GM23248 (cell line): ENCODE data around the gene CTNNBIP1. TPM values are rescaled to one million over a fixed set of nuclear protein-coding genes. Genes with fewer than 3 reads are reported as not detected.

Source experiments
- DNase-seq: peaks from one replicate; pipeline ENCODE4 v3.0.0-alpha.2; 2015
- H2AFZ ChIP-seq: fragments of 200-600 bp; sonication (generic); 2 replicates; pipeline ENCODE4 v1.6.1; 2016; ENCODE audit warnings: antibody characterized with exemption
- H3F3A ChIP-seq: fragments of 200-600 bp; sonication (generic); 2 replicates; pipeline ENCODE4 v1.6.1; 2016; ENCODE audit warnings: mild to moderate bottlenecking, antibody characterized with exemption, mixed run types; ENCODE audit not compliant: insufficient read depth
- H3K27ac ChIP-seq: fragments of 200-600 bp; sonication (generic); 2 replicates; pipeline ENCODE4 v1.5.1; 2016; ENCODE audit warnings: mild to moderate bottlenecking
- H3K27me3 ChIP-seq: fragments of 200-600 bp; sonication (generic); replicated peaks from 2 replicates; pipeline ENCODE4 v1.6.1; 2016; ENCODE audit warnings: mild to moderate bottlenecking; ENCODE audit not compliant: insufficient read depth
- H3K36me3 ChIP-seq: fragments of 200-600 bp; sonication (generic); 2 replicates; pipeline ENCODE4 v1.6.1; 2016; ENCODE audit warnings: low read depth, mild to moderate bottlenecking
- H3K4me1 ChIP-seq: fragments of 200-600 bp; sonication (generic); 2 replicates; pipeline ENCODE4 v1.6.1; 2016; ENCODE audit warnings: mild to moderate bottlenecking; ENCODE audit not compliant: insufficient read depth
- H3K4me2 ChIP-seq: fragments of 200-600 bp; sonication (generic); one replicate; pipeline ENCODE4 v1.6.1; 2016; ENCODE audit warnings: mild to moderate bottlenecking; ENCODE audit not compliant: unreplicated experiment
- H3K4me3 ChIP-seq: fragments of 200-600 bp; sonication (generic); 2 replicates; pipeline ENCODE4 v1.5.1; 2016; ENCODE audit warnings: mild to moderate bottlenecking
- H3K79me2 ChIP-seq: fragments of 200-600 bp; sonication (generic); 2 replicates; pipeline ENCODE4 v1.6.1; 2016; ENCODE audit warnings: mild to moderate bottlenecking; ENCODE audit not compliant: insufficient read depth
- H3K9ac ChIP-seq: fragments of 200-600 bp; sonication (generic); 2 replicates; pipeline ENCODE4 v1.6.1; 2016; ENCODE audit warnings: mild to moderate bottlenecking
- H3K9me2 ChIP-seq: fragments of 200-600 bp; sonication (generic); 2 replicates; pipeline ENCODE4 v1.6.1; 2016; ENCODE audit warnings: mixed run types, mild to moderate bottlenecking, moderate library complexity; ENCODE audit not compliant: insufficient read depth
- H3K9me3 ChIP-seq: fragments of 200-600 bp; sonication (generic); one replicate; pipeline ENCODE4 v1.6.1; 2017; ENCODE audit warnings: low read depth
- H4K20me1 ChIP-seq: fragments of 200-600 bp; sonication (generic); 2 replicates; pipeline ENCODE4 v1.6.0; 2016; ENCODE audit not compliant: insufficient read depth
- EZH2 ChIP-seq: fragments of 200-600 bp; sonication (generic); IDR thresholded peaks from 2 replicates; pipeline ENCODE4 v1.6.1; 2018; ENCODE audit warnings: antibody characterized with exemption, mild to moderate bottlenecking; ENCODE audit not compliant: insufficient read depth, poor library complexity, severe bottlenecking
- EZH2phosphoT487 ChIP-seq: fragments of 200-600 bp; sonication (generic); IDR thresholded peaks from 2 replicates; pipeline ENCODE4 v1.6.1; 2018; ENCODE audit warnings: antibody characterized with exemption, moderate library complexity, mild to moderate bottlenecking, low read depth; ENCODE audit not compliant: insufficient read depth
- WGBS, 2 experiments: methylation state at CpG; one replicate each; pipeline ENCODE4 v1.1.6; 2015 to 2017; ENCODE audit warnings: low lambda C conversion rate in 2 of 2, low coverage in 1 of 2; ENCODE audit errors: missing lambda C conversion rate in 2 of 2; 5-methylcytosine and 5-hydroxymethylcytosine counted together
- in situ Hi-C: fragments of 300-500 bp; cut with MboI; formaldehyde crosslinking; loops from 2 replicates; pipeline ENCODE4 v1.15.0; 2020
- polyA plus RNA-seq: library from polyadenylated mRNA; unstranded; fragments of >200 nt; fragmentation: Nextera tagmentation; extraction: Ambion mirVana; gene quantifications from 2 replicates; pipeline ENCODE4 v1.2.1, GENCODE V29; 2016
- total RNA-seq: library from RNA; depleted of rRNA; stranded (reverse); fragments of >200 nt; shearing (Covaris generic); gene quantifications from 2 replicates; pipeline ENCODE4 v1.2.3, GENCODE V29; 2014

CTNNBIP1 gene
- total and polyA plus RNA-seq, 2 experiments from 2014 or later: 22.2 to 31.0 TPM

GRCh38 chr1:9894115-9894514 lies 16.0 kb downstream of the CTNNBIP1 start:
- H4K20me1 ChIP-seq: no peaks in the 10 kb centered on the region
- peak overlapping the region; percentile 60; the same call in 1 of the 2 replicates for H3K4me3 ChIP-seq
- 0 out of 2 replicates have a peak overlapping the region, but pooled peaks have one; percentile 44 for H2AFZ ChIP-seq
- H3F3A ChIP-seq: peaks cover 39% of the 10 kb centered on the region
- H3K9me2 ChIP-seq: no peaks in the 10 kb centered on the region
- no peaks in the 10 kb centered on the region for H3K27me3 ChIP-seq
- H3K4me1 ChIP-seq: peaks cover 42% of the 10 kb centered on the region
- no peaks in the 10 kb centered on the region for H3K9me3 ChIP-seq
- peak overlapping the region; percentile 60; the same call in 1 of the 2 replicates for H3K9ac ChIP-seq
- H3K4me2 ChIP-seq: peak overlapping the region; percentile 54
- WGBS, 2 experiments: 97 to 98% methylated on average over 3 of the region's 3 CpGs
- DNase-seq: peak; percentile 9
- no peaks in the 10 kb centered on the region for H3K79me2 ChIP-seq
- TF ChIP-seq EZH2 (no peak), EZH2phosphoT487 (no peak)
- H3K36me3 ChIP-seq: no peaks in the 10 kb centered on the region
- in situ Hi-C loops: no loop called here
- peak overlapping the region; percentile 64; the same call in 1 of the 2 replicates for H3K27ac ChIP-seq

GRCh38 chr1:9892563-9893528 lies 17.2 kb downstream of the CTNNBIP1 start:
- peak overlapping the region; percentile 60 for H3K4me3 ChIP-seq
- H3K4me1 ChIP-seq: peaks cover 42% of the 10 kb centered on the region
- WGBS, 2 experiments: 67 to 68% methylated on average over 13 to 14 of the region's 14 CpGs
- H3K79me2 ChIP-seq: no peaks in the 10 kb centered on the region
- no peaks in the 10 kb centered on the region for H3K9me2 ChIP-seq
- H2AFZ ChIP-seq: peak overlapping the region; percentile 44; the same call in 1 of the 2 replicates
- peak; percentile 94 for DNase-seq
- no peak for TF ChIP-seq EZH2
- no peak for TF ChIP-seq EZH2phosphoT487
- peak overlapping the region; percentile 54 for H3K4me2 ChIP-seq
- H3K27me3 ChIP-seq: no peaks in the 10 kb centered on the region
- no peaks in the 10 kb centered on the region for H3K36me3 ChIP-seq
- H3K9ac ChIP-seq: peak overlapping the region; percentile 60
- H3K9me3 ChIP-seq: no peaks in the 10 kb centered on the region
- in situ Hi-C loops: no loop called here
- no peaks in the 10 kb centered on the region for H4K20me1 ChIP-seq
- peak overlapping the region; percentile 64 for H3K27ac ChIP-seq
- H3F3A ChIP-seq: peaks cover 39% of the 10 kb centered on the region

- Histone ChIP-seq H3K36me3 (no peaks in the 10 kb centered on the region), H2AFZ (no peak overlapping the region), H3K9me3 (no peaks in the 10 kb centered on the region), H3K79me2 (no peaks in the 10 kb centered on the region), H3K4me2 (no peak overlapping the region), H3K27ac (no peak overlapping the region), H3K4me1 (peaks cover 42% of the 10 kb centered on the region), H4K20me1 (no peaks in the 10 kb centered on the region), H3K4me3 (no peak overlapping the region), H3K9ac (no peak overlapping the region), H3K9me2 (no peaks in the 10 kb centered on the region), H3F3A (peaks cover 39% of the 10 kb centered on the region), H3K27me3 (no peaks in the 10 kb centered on the region)
- DNase-seq: peak; percentile 14
- in situ Hi-C loops: no loop called here
- no peak for TF ChIP-seq EZH2
- no peak for TF ChIP-seq EZH2phosphoT487
- WGBS, 2 experiments: 44 to 48% methylated on average over 5 of the region's 5 CpGs
Observed at GRCh38 chr1:9891207-9891606, 18.9 kb downstream of the CTNNBIP1 start.

- H3K27me3 ChIP-seq: no peaks in the 10 kb centered on the region
- no peaks in the 10 kb centered on the region for H3K9me2 ChIP-seq
- H3F3A ChIP-seq: peaks cover 39% of the 10 kb centered on the region
- peaks cover 42% of the 10 kb centered on the region for H3K4me1 ChIP-seq
- H3K9ac ChIP-seq: peak overlapping the region; percentile 30
- in situ Hi-C loops: no loop called here
- peak overlapping the region; percentile 59 for H3K27ac ChIP-seq
- peak; percentile 95 for DNase-seq
- no peaks in the 10 kb centered on the region for H3K79me2 ChIP-seq
- no peaks in the 10 kb centered on the region for H3K9me3 ChIP-seq
- no peak overlapping the region for H3K4me3 ChIP-seq
- 13 to 19% methylated on average over 6 of the region's 6 CpGs for WGBS, 2 experiments
- TF ChIP-seq EZH2phosphoT487 (no peak), EZH2 (no peak)
- H3K36me3 ChIP-seq: no peaks in the 10 kb centered on the region
- no peak overlapping the region for H2AFZ ChIP-seq
- H3K4me2 ChIP-seq: peak overlapping the region; percentile 64
- no peaks in the 10 kb centered on the region for H4K20me1 ChIP-seq
Observed at GRCh38 chr1:9890224-9890731, 19.8 kb downstream of the CTNNBIP1 start.
